Lower lobe of right lung (tissue), 2 donors: ENCODE data around the gene PRDM10. TPM values are rescaled to one million over a fixed set of nuclear protein-coding genes. Genes with fewer than 3 reads are reported as not detected.
A peak's percentile ranks its signal among the peaks of the same experiment; 100 is the strongest.

Source experiments
- ATAC-seq, 2 donors: fragments of 200-7000 bp; cut with Tn5 transposase; one replicate each; pipeline ENCODE4 v1.9.1; 2020 to 2022; ENCODE audit warnings: mild to moderate bottlenecking in 2 of 2, moderate library complexity in 2 of 2
- DNase-seq: peaks from one replicate; pipeline ENCODE4 v3.0.0-alpha.2; 2020
- H3K27ac ChIP-seq: fragments of 200-600 bp; one replicate; pipeline ENCODE4 v1.8.0; 2022
- H3K27me3 ChIP-seq: fragments of 200-600 bp; one replicate; pipeline ENCODE4 v1.8.0; 2022; ENCODE audit warnings: low read depth
- H3K36me3 ChIP-seq: fragments of 200-600 bp; one replicate; pipeline ENCODE4 v1.8.0; 2022; ENCODE audit warnings: mild to moderate bottlenecking
- H3K4me1 ChIP-seq: fragments of 200-600 bp; one replicate; pipeline ENCODE4 v1.8.0; 2022
- H3K4me3 ChIP-seq: fragments of 200-600 bp; one replicate; pipeline ENCODE4 v1.8.0; 2022; ENCODE audit warnings: mild to moderate bottlenecking
- H3K9me3 ChIP-seq: fragments of 200-600 bp; one replicate; pipeline ENCODE4 v1.8.0; 2022
- CTCF ChIP-seq: fragments of 200-600 bp; IDR thresholded peaks from one replicate; pipeline ENCODE4 v1.8.0; 2022; ENCODE audit warnings: antibody characterized with exemption, mild to moderate bottlenecking
- intact Hi-C: fragments of 100-400 bp; cut with DNase I; formaldehyde crosslinking; loops from one replicate; pipeline ENCODE4 v1.11.0; 2022
- total RNA-seq: library from RNA; stranded (reverse); fragmentation: NEBNext Ultra II Directional; extraction: Animal tissue kit (Norgen Biotek cat#: 25700); gene quantifications from one replicate; pipeline ENCODE4 v1.2.1, GENCODE V29; 2021
- donor health status: DM: no; HTN: yes; CAD: no; lungs with severe emphysema.

Gene PRDM10
- total RNA-seq, 1 donor from 2014 or later: 9.5 TPM

DNA sequence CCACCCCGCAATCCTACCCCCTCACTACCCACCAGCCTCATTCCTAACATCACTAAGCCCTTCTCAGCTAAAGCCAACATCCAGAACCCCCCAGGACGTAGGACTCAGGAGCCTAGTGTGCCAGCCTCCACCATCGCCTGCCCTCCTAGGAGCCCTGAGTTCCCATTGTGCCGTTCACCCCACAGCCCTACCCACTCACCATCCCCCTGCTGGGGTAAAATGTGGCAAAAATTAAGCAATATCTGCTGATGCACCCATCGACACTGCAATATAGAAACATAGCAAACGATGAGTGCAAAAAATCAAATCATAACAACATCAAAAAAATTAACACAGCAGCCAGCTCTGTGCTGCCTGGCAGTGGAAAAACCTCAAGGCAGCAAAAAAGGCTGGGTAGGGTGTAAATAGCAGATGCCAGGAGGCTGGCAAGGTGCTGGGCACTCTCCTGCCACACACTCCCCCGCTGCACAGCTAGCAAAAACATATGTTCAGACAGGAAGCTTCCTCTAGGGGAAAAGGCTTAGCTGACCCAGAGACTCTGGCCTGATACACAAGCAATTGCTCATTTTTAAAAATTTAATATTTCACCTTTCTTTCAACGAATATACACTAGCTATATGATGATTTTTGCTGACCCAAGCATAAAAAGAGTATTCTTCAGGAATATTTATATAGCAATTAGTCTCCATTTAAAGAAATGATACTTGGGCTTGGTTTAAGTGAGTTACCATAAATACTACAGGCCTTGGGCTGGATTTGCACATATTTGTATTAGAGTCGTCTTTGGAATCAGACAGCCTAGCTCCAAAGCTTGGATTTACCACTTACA is 33.8 kb downstream of the PRDM10 start:
- no peaks in the 10 kb centered on the region for H3K9me3 ChIP-seq
- peaks cover 6% of the 10 kb centered on the region for H3K4me1 ChIP-seq
- H3K4me3 ChIP-seq: no peak overlapping the region
- H3K27ac ChIP-seq: no peak overlapping the region
- intact Hi-C loops: no loop called here
- H3K36me3 ChIP-seq: no peaks in the 10 kb centered on the region
- ATAC-seq (peak in 1 of 2 donors; percentile 17), DNase-seq (no peak)
- H3K27me3 ChIP-seq: no peaks in the 10 kb centered on the region
- TF ChIP-seq CTCF: no peak

- Histone ChIP-seq H3K36me3 (no peaks in the 10 kb centered on the region), H3K27me3 (no peaks in the 10 kb centered on the region), H3K4me3 (no peak overlapping the region), H3K27ac (no peak overlapping the region), H3K9me3 (no peaks in the 10 kb centered on the region), H3K4me1 (peaks cover 6% of the 10 kb centered on the region)
- ATAC-seq (peak in 1 of 2 donors; percentile 65), DNase-seq (no peak)
- intact Hi-C loops: no loop called here
- no peak for TF ChIP-seq CTCF
Measured at GRCh38 chr11:129967996-129968395, 34.6 kb downstream of the PRDM10 start.

GRCh38 chr11:129965248-129965647 is 37.4 kb downstream of the PRDM10 start:
- no peak for TF ChIP-seq CTCF

DNA sequence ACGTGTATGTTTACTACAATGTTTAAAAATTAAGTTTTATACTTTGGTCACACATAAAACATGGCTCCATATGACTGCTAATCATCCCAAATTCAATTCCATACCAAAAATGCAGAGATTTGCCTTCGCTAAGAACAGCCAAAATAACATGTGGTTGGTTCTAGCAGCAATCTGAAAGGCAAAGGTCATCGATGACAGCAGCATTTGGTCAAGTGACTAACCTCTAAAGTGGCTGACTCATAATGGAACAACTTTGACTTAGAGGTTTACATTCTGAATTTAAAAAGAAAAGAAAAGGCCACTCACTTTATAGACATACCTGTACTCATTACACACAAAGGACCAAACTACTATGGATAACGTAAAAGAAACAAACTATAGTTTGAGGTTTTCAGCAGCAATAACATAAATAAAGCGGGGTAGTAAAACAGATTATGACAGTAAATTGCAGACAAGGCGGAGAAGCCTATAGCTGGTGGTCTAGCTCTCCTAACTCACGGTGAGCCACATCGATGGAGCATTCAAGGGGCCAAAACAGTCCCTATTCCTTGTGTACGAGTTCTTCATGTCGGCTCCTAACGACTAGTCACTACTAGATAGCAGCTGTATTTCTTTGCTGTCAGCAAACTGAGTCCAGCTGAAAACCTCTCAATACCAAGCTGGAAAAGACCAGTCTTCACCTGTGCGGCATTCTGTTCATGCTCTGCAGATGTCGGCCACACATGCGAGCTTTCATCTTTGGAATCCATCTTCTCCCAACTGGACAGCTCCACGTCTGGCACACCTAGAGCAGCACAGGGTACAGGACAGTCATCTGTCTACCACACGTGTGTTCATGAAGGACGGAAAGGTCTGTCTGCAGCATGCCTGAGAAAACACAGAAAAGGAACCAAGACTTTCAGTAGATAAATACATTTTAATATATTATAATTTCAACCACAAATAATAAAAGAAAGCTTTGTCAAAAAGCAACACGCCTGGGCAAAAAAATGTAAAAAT is 42.1 kb downstream of the PRDM10 start:
- no peaks in the 10 kb centered on the region for H3K4me1 ChIP-seq
- no peak overlapping the region for H3K27ac ChIP-seq
- H3K4me3 ChIP-seq: no peak overlapping the region
- H3K9me3 ChIP-seq: no peaks in the 10 kb centered on the region
- H3K36me3 ChIP-seq: peaks cover 14% of the 10 kb centered on the region
- no peak for TF ChIP-seq CTCF
- intact Hi-C loops: no loop called here
- ATAC-seq (no peak), DNase-seq (no peak)
- H3K27me3 ChIP-seq: no peaks in the 10 kb centered on the region

More at GRCh38 chr11:129965248-129965647, 37.4 kb downstream of the PRDM10 start:
- H3K4me3 ChIP-seq: no peak overlapping the region
- no peaks in the 10 kb centered on the region for H3K36me3 ChIP-seq
- no peak overlapping the region for H3K27ac ChIP-seq
- no peaks in the 10 kb centered on the region for H3K27me3 ChIP-seq
- H3K4me1 ChIP-seq: peaks cover 6% of the 10 kb centered on the region
- H3K9me3 ChIP-seq: no peaks in the 10 kb centered on the region
- no peak for ATAC-seq
- intact Hi-C loops: no loop called here
- no peak for DNase-seq

DNA sequence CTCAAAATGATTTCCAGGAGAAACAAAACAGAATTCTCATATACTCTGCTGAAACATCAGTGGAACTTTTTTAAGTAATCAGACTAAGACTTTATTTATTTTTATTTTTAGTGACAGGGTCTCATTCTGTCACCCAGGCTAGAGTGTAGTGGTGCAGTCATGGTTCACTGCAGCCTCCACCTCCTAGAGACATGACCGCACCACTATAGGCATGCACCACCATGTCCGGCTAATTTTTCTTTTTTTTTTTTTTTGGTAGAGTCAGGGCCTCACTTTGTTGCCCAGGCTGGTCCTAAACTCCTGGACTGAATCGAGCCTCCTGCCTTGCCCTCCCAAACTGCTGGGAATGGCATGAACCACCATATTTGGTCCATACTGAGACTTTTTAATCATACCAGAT is 42.9 kb downstream of the PRDM10 start:
- Histone ChIP-seq H3K9me3 (no peaks in the 10 kb centered on the region), H3K4me1 (no peaks in the 10 kb centered on the region), H3K4me3 (no peak overlapping the region), H3K36me3 (peaks cover 15% of the 10 kb centered on the region), H3K27ac (no peak overlapping the region), H3K27me3 (no peaks in the 10 kb centered on the region)
- ATAC-seq: no peak
- TF ChIP-seq CTCF: no peak
- intact Hi-C loops: no loop called here
- no peak for DNase-seq
